PC-3 (cell line): ENCODE results near the gene EIF4G1. TPM values are rescaled to one million over a fixed set of nuclear protein-coding genes. Genes with fewer than 3 reads are reported as not detected.

Source experiments
- ATAC-seq: fragments of 200-7000 bp; cut with Tn5 transposase; 2 replicates; pipeline ENCODE4 v1.9.1; 2020; ENCODE audit warnings: mild to moderate bottlenecking, moderate library complexity
- BruUV-seq: library from RNA; stranded (reverse); fragments of 400-500 nt; replicated peaks from 2 replicates; lab custom pipeline; 2021; lab: Mats Ljungman, UMichigan
- CTCF ChIA-PET: fragments of 300-600 bp; sonication (Branson Sonifier 250); formaldehyde crosslinking; loops from one replicate; lab custom pipeline; 2022; ENCODE audit warnings: antibody characterized with exemption; lab: Charles Lee
- POLR2A ChIA-PET: fragments of 300-600 bp; sonication (Branson Sonifier 250); formaldehyde crosslinking; loops from one replicate; lab custom pipeline; 2022; ENCODE audit warnings: antibody characterized with exemption; ENCODE audit not compliant: unreplicated experiment; lab: Charles Lee
- DNase-seq: peaks from one replicate; pipeline ENCODE4 v3.0.0-alpha.2; 2015
- H2AFZ ChIP-seq: fragments of 300-600 bp; sonication (generic); 2 replicates; pipeline ENCODE4 v1.6.0; 2016; ENCODE audit warnings: antibody characterized with exemption, low read length
- H3F3A ChIP-seq: fragments of 300-600 bp; sonication (generic); one replicate; pipeline ENCODE4 v1.6.0; 2017; ENCODE audit warnings: antibody characterized with exemption, low read length, control low read depth, mild to moderate bottlenecking; ENCODE audit not compliant: unreplicated experiment
- H3K27ac ChIP-seq: fragments of 300-600 bp; sonication (generic); 2 replicates; pipeline ENCODE4 v1.5.1; 2016; ENCODE audit warnings: mild to moderate bottlenecking, low read length
- H3K27me3 ChIP-seq: fragments of 300-600 bp; sonication (generic); 2 replicates; pipeline ENCODE4 v1.6.1; 2016; ENCODE audit warnings: low read length, mixed read lengths
- H3K36me3 ChIP-seq: fragments of 300-600 bp; sonication (generic); 2 replicates; pipeline ENCODE4 v1.6.1; 2016; ENCODE audit warnings: low read depth, mixed run types, low read length, mixed read lengths
- H3K4me1 ChIP-seq: fragments of 300-600 bp; sonication (generic); 2 replicates; pipeline ENCODE4 v1.5.1; 2016; ENCODE audit warnings: low read length; ENCODE audit not compliant: insufficient read depth
- H3K4me2 ChIP-seq: fragments of 300-600 bp; sonication (generic); 2 replicates; pipeline ENCODE4 v1.6.0; 2016; ENCODE audit warnings: low read length
- H3K4me3 ChIP-seq: fragments of 300-600 bp; sonication (generic); 2 replicates; pipeline ENCODE4 v1.5.1; 2016; ENCODE audit warnings: mild to moderate bottlenecking, low read length, mixed read lengths
- H3K79me2 ChIP-seq: fragments of 300-600 bp; sonication (generic); 2 replicates; pipeline ENCODE4 v1.6.1; 2017; ENCODE audit warnings: low read length, mixed read lengths
- H3K9ac ChIP-seq: fragments of 300-600 bp; sonication (generic); 2 replicates; pipeline ENCODE4 v1.6.0; 2016; ENCODE audit warnings: mild to moderate bottlenecking, low read length
- H3K9me2 ChIP-seq: fragments of 300-600 bp; sonication (generic); replicated peaks from 2 replicates; pipeline ENCODE4 v1.6.1; 2016; ENCODE audit warnings: mixed run types, low read length, mixed read lengths
- H3K9me3 ChIP-seq: fragments of 300-600 bp; sonication (generic); 2 replicates; pipeline ENCODE4 v1.6.1; 2016; ENCODE audit warnings: low read length, mixed read lengths
- H4K20me1 ChIP-seq: fragments of 300-600 bp; sonication (generic); 2 replicates; pipeline ENCODE4 v1.6.1; 2016; ENCODE audit warnings: low read length, mixed read lengths
- CTCF ChIP-seq: fragments of 300-600 bp; sonication (generic); conservative IDR thresholded peaks from 2 replicates; pipeline ENCODE4 v1.5.1; 2017; ENCODE audit warnings: antibody characterized with exemption, low read depth, mild to moderate bottlenecking, low read length
- EZH2 ChIP-seq: fragments of 300-600 bp; sonication (generic); IDR thresholded peaks from one replicate; pipeline ENCODE4 v1.6.1; 2017; ENCODE audit warnings: antibody characterized with exemption, mild to moderate bottlenecking, low read length; ENCODE audit not compliant: unreplicated experiment
- EZH2phosphoT487 ChIP-seq: fragments of 300-600 bp; sonication (generic); IDR thresholded peaks from 2 replicates; pipeline ENCODE4 v1.6.1; 2018; ENCODE audit warnings: mild to moderate bottlenecking, antibody characterized with exemption, low read length, borderline replicate concordance
- intact Hi-C: fragments of 100-400 bp; cut with micrococcal nuclease; formaldehyde crosslinking; loops from 2 replicates; pipeline ENCODE4 v1.9.0; 2023
- total RNA-seq: library from RNA; depleted of rRNA; stranded (reverse); fragments of >200 nt; gene quantifications from 2 replicates; pipeline ENCODE4 v1.2.3, GENCODE V29; 2014

The EIF4G1 gene
- total RNA-seq, 1 experiment from 2014 or later = 463 TPM

GRCh38 chr3:184296616-184297015 lies 17.8 kb upstream of the EIF4G1 start:
- Histone ChIP-seq H3K9ac (no peak overlapping the region), H2AFZ (no peak overlapping the region), H3K79me2 (peaks cover 26% of the 10 kb centered on the region), H3K27ac (no peak overlapping the region), H3K36me3 (peaks cover 13% of the 10 kb centered on the region), H4K20me1 (peaks cover 12% of the 10 kb centered on the region), H3K9me3 (no peaks in the 10 kb centered on the region), H3F3A (no peaks in the 10 kb centered on the region), H3K4me1 (peaks cover 12% of the 10 kb centered on the region), H3K4me2 (no peak overlapping the region), H3K27me3 (no peaks in the 10 kb centered on the region), H3K4me3 (no peak overlapping the region), H3K9me2 (no peaks in the 10 kb centered on the region)
- ChIA-PET CTCF (no interaction called here), POLR2A (no interaction called here)
- no peak for TF ChIP-seq EZH2phosphoT487
- no peak for TF ChIP-seq CTCF
- no peak for TF ChIP-seq EZH2
- ATAC-seq (no peak), DNase-seq (no peak)
- intact Hi-C loops = no loop called here
- no TSS peak for BruUV-seq

- Histone ChIP-seq H2AFZ (peak within 1 kb of the TSS; percentile 98), H3K4me1 (peaks cover 20% of the 10 kb centered on the region), H3K4me2 (peak within 1 kb of the TSS; percentile 94), H3K9me3 (no peaks in the 10 kb centered on the region), H3K79me2 (peaks cover 49% of the 10 kb centered on the region), H3K4me3 (peak within 1 kb of the TSS; percentile 100), H3K27ac (peak within 1 kb of the TSS; percentile 80), H3K27me3 (no peaks in the 10 kb centered on the region), H3K9ac (peak within 1 kb of the TSS; percentile 98), H4K20me1 (peaks cover 35% of the 10 kb centered on the region), H3F3A (no peaks in the 10 kb centered on the region), H3K9me2 (no peaks in the 10 kb centered on the region), H3K36me3 (peaks cover 36% of the 10 kb centered on the region)
- intact Hi-C loops = loop anchor here (1.0 to 2.0 kb wide), 4 partner anchors 15 to 125 kb away; partner anchors contain the start of genes ALG3, AP2M1, EEF1AKMT4 and EIF4G1
- ChIA-PET POLR2A (interaction anchor here (0.6 kb wide), 1 partner anchor 55 kb away, joined by 3 read pairs; no protein-coding TSS in a partner anchor), CTCF (no interaction called here)
- TF ChIP-seq EZH2 (no peak), EZH2phosphoT487 (no peak), CTCF (no peak)
- no TSS peak for BruUV-seq
- DNase-seq (peak; percentile 97), ATAC-seq (peak; percentile 89)
Observed at GRCh38 chr3:184298759-184299487, 15.5 kb upstream of the EIF4G1 start, which contains the start of gene PSMD2. PSMD2 (plus strand) TSS chr3:184299241; CDS start chr3:184299267, 26 bp downstream.
